Measurements from ENCODE around the gene UBXN11.
"Not testable (repeated sequence)": the region's sequence is repeated elsewhere in the genome, so short reads cannot be mapped to it uniquely, and the experiment has no call there.

Gene UBXN11

DNA sequence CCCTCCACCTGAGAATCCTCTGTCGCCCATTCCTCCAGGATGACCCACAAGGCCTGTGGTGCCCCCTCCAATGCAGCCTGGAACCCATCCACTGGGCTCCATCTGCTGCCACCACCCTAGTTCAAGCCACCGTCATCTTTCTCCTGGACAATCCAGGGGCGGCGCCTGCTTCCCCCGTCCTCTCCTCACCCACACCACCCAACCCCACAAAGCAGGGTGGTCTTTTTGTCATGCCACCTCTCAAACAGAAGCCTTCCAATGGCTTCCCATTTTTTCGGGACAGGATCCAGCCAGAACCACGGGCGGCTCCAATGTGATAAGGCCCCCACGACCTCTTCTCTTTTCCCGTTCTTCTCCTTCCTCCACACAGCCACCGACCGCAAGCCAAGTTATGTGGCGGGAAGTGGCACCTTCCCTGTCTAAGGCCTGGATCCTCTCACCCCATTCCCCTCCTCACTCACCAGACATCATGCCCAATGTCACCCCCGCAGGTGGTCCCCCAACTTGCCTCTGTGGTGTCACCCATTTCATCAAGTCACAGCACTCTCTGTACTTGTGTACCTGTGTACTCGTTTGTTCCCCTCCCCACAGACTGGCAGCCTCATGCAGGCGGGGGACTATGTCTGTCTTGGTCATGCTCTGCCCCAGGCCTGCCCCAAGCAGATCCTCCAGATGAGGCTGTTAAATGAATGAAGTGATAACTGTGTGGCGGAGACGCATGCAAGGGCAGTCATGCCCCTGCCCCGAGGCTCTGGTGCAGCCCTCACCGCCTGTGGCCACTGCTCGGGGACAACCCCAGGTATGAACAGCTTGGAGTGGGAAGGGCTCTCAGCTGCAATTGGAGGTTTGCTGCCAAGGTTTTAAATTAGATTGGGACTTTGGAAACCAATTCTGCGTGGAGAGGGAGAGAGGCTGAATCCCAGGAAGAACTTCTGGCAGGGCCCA lies 11.0 kb downstream of the UBXN11 start:
- no peak overlapping the region for H3K4me3 ChIP-seq (replicated peaks in 1 of 2; ENCODE audit: low read depth in 2 of 2, low read length in 2 of 2)
- TF ChIP-seq, protein P1, sequence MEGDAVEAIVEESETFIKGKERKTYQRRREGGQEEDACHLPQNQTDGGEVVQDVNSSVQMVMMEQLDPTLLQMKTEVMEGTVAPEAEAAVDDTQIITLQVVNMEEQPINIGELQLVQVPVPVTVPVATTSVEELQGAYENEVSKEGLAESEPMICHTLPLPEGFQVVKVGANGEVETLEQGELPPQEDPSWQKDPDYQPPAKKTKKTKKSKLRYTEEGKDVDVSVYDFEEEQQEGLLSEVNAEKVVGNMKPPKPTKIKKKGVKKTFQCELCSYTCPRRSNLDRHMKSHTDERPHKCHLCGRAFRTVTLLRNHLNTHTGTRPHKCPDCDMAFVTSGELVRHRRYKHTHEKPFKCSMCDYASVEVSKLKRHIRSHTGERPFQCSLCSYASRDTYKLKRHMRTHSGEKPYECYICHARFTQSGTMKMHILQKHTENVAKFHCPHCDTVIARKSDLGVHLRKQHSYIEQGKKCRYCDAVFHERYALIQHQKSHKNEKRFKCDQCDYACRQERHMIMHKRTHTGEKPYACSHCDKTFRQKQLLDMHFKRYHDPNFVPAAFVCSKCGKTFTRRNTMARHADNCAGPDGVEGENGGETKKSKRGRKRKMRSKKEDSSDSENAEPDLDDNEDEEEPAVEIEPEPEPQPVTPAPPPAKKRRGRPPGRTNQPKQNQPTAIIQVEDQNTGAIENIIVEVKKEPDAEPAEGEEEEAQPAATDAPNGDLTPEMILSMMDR (IDR thresholded peaks at IDR 0.05; ENCODE audit: low read depth, low read length) = no peak
- DNase-seq (ENCODE audit: low read depth in 2 of 2) = no peak

DNA sequence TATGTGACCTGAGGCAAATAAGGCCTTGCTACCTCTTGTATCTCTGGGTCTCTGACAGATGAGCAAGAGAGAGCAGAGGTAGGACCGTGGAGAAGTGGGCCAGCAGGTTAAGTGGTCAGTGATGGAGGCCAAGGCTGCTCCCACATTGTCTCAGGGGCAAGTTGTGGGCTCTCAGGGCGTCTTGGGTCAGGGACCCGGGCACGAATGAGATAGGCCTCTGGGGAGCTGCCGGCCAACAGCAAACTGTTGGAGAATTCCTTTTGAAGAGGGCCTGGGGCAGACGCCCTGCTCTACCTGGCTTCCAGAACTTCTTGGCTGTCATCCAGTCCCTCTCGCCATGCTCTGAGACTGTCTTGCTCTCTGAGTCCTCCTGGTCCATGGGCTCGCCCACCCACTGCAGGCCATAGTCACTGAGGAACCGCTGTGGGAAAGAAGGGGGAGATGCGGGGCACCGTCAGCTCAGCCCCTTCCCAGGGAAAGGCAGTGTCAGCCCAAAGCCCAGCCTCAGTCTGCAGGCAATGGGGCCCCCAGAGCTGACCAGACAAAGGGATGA lies 12.4 kb downstream of the UBXN11 start:
- DNase-seq (ENCODE audit: low read depth in 2 of 2) = no peak
- H3K4me3 ChIP-seq (replicated peaks in 1 of 2; ENCODE audit: low read depth in 2 of 2, low read length in 2 of 2) = no peak overlapping the region
- TF ChIP-seq, protein P1 (IDR thresholded peaks at IDR 0.05; ENCODE audit: low read depth, low read length) = no peak

DNA sequence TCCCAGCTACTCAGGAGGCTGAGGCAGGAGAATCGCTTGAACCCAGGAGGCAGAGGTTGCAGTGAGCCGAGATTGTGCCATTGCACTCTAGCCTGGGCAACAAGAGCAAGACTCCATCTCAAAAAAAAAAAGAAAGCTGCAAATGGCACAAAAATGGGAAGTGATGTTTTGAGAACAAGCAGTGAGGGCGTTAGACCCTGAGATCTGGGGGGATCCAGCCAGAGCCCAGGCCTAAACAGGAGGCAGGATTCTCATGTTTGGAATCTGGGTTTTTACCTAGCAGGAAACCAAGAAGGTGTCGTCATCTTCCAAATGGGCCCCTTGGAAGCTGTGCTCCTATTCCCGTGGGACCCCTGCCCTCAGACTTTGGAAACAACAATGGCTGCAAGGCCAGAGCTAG lies 13.7 kb downstream of the UBXN11 start:
- DNase-seq (ENCODE audit: low read depth in 2 of 2); H3K4me3 ChIP-seq (replicated peaks in 1 of 2; ENCODE audit: low read depth in 2 of 2, low read length in 2 of 2): not testable (repeated sequence)

DNA sequence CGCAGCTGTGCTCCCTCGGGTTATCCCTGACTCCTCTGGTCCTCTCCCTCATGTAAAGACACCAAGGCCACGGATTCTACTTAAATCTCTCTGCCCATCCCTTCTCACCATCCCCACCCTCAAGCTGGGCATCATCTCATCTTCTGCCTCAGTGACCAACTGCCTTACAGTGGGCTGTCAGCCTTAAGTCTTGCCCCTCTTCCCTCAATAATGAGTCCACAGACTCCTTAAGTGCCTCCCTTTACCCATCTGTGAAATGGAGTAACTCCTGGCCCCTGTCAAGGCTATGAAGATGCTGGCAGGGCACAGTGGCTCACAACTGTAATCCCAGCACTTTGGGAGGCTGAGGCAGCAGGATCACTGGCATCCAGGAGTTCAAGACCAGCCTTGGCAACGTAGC lies 14.5 kb downstream of the UBXN11 start:
- no peak for DNase-seq (ENCODE audit: low read depth in 2 of 2)
- TF ChIP-seq, protein P1 (IDR thresholded peaks at IDR 0.05; ENCODE audit: low read depth, low read length) = no peak
- H3K4me3 ChIP-seq (replicated peaks in 1 of 2; ENCODE audit: low read depth in 2 of 2, low read length in 2 of 2) = no peak overlapping the region

DNA sequence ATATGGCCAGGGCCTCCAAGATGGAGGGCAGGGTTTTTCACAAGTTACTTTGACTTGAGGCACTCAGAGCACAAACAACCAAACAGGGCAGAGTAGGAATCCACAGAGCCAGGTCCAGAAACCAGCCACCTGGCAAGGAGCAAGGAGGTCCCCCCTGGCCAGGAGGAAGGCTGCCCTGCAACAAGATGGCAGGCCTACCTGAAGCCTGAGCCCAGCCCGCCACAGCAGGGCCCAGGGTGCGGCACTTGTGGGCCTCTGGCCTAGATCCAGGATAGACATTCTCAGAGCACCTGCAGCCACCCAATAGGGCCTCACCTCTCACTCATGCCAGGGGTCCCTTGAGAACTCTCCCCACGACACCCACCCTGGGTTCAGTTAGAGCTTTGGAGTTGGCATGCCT lies 15.0 kb downstream of the UBXN11 start:
- TF ChIP-seq, protein P1 (IDR thresholded peaks at IDR 0.05; ENCODE audit: low read depth, low read length) = no peak
- DNase-seq (ENCODE audit: low read depth in 2 of 2) = no peak
- no peak overlapping the region for H3K4me3 ChIP-seq (replicated peaks in 1 of 2; ENCODE audit: low read depth in 2 of 2, low read length in 2 of 2)

DNA sequence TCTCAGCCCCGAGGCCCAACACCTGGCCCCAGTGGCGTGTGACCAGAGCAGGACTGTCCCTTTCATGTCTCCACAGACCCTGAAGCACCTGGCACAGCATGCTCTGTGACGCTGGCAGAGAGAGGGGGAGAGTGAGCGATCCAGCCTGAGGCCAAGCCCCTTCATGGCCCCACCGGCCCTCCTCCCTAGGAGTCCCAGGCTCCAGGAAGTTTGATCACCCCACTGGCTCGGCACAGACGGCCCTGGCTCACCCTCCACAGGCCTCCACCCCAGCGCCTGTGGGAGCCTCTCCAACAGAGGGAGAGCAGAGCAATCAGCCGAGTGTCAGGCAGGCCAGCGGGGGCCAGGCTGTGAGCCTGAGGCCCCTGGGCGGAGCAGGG lies 15.6 kb downstream of the UBXN11 start:
- no peak overlapping the region for H3K4me3 ChIP-seq (replicated peaks in 1 of 2; ENCODE audit: low read depth in 2 of 2, low read length in 2 of 2)
- DNase-seq (ENCODE audit: low read depth in 2 of 2) = no peak
- TF ChIP-seq, protein P1 (IDR thresholded peaks at IDR 0.05; ENCODE audit: low read depth, low read length) = no peak

DNA sequence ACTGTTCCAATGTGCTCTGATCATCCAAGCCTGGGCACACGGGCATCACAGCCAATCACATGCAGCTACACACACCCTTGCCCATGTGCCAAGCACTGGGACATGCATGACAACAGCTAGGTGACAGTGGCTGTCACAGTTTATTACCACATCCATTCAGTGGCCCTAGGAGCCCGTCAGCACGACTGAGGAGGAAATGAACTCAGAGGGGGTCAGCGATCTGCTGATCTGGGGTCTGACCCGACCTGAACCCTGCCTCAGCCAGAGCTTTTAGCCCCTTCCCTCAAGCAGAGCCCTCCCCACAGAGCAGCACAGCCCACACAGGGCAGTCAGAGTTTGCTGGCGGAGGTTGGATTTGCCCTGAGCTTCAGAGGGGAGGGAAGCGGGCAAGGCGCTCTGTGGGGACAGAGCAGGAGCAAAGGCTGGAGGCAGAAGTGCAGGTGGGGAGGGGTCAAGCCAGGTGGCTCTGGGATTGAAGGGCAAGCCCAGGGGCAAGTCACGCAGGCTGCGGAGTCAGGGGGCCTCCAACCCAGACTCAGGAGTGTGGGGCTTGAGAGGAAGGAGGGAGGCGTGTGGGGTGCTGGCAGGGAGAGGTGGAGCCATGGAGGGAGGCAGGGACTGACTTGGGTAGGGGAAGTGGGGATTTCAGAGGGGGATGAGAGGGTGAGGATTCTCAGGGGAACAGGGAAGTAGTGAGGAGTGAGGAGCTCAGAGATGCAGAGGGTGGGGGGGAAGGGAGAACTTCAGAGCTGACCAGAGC lies 16.1 kb downstream of the UBXN11 start:
- no peak for DNase-seq (ENCODE audit: low read depth in 2 of 2)
- H3K4me3 ChIP-seq (replicated peaks in 1 of 2; ENCODE audit: low read depth in 2 of 2, low read length in 2 of 2) = no peak overlapping the region
- TF ChIP-seq, protein P1 (IDR thresholded peaks at IDR 0.05; ENCODE audit: low read depth, low read length) = no peak

Data from cardiac fibroblast (primary cell).